ENCODE data around the gene DSCAML1.

The DSCAML1 gene

GRCh38 chr11:117688255-117688797, 108.7 kb downstream of the DSCAML1 start:
- DNase-seq, result no peak

GRCh38 chr11:117687776-117688175, 109.2 kb downstream of the DSCAML1 start:
- no peak for DNase-seq

- DNase-seq, result no peak
Observed at GRCh38 chr11:117686711-117687110, 110.3 kb downstream of the DSCAML1 start.

GRCh38 chr11:117685566-117685965, 111.5 kb downstream of the DSCAML1 start:
- no peak for DNase-seq

GRCh38 chr11:117684731-117685130, 112.3 kb downstream of the DSCAML1 start:
- no peak for DNase-seq

GRCh38 chr11:117684111-117684510, 112.9 kb downstream of the DSCAML1 start:
- no peak for DNase-seq

- DNase-seq, result no peak
Observed at GRCh38 chr11:117681438-117681837, 115.6 kb downstream of the DSCAML1 start.

GRCh38 chr11:117679461-117679860, 117.6 kb downstream of the DSCAML1 start:
- DNase-seq, result no peak

- DNase-seq, result no peak
Observed at GRCh38 chr11:117678658-117679406, 118.2 kb downstream of the DSCAML1 start.

- DNase-seq, result no peak
Observed at GRCh38 chr11:117677729-117678310, 119.2 kb downstream of the DSCAML1 start.

GRCh38 chr11:117676501-117676900, 120.5 kb downstream of the DSCAML1 start:
- no peak for DNase-seq

GRCh38 chr11:117673602-117674001, 123.4 kb downstream of the DSCAML1 start:
- DNase-seq, result no peak

- DNase-seq, result no peak
Observed at GRCh38 chr11:117671370-117671769, 125.6 kb downstream of the DSCAML1 start.

- no peak for DNase-seq
Observed at GRCh38 chr11:117670924-117671323, 126.1 kb downstream of the DSCAML1 start.

GRCh38 chr11:117670443-117670842, 126.6 kb downstream of the DSCAML1 start:
- DNase-seq, result no peak

- DNase-seq, result no peak
Observed at GRCh38 chr11:117669616-117670015, 127.4 kb downstream of the DSCAML1 start.

- DNase-seq, result no peak
Observed at GRCh38 chr11:117669062-117669461, 128.0 kb downstream of the DSCAML1 start.

GRCh38 chr11:117668321-117668751, 128.7 kb downstream of the DSCAML1 start:
- no peak for DNase-seq

- DNase-seq, result no peak
Observed at GRCh38 chr11:117664897-117665296, 132.1 kb downstream of the DSCAML1 start.

GRCh38 chr11:117663821-117664220, 133.2 kb downstream of the DSCAML1 start:
- DNase-seq, result no peak

GRCh38 chr11:117663414-117663813, 133.6 kb downstream of the DSCAML1 start:
- no peak for DNase-seq

- DNase-seq, result no peak
Observed at GRCh38 chr11:117662671-117663269, 134.2 kb downstream of the DSCAML1 start.

- no peak for DNase-seq
Observed at GRCh38 chr11:117662255-117662654, 134.8 kb downstream of the DSCAML1 start.

GRCh38 chr11:117658809-117659208, 138.2 kb downstream of the DSCAML1 start:
- DNase-seq, result no peak
